Measurements from ENCODE around the gene PARD3.

PARD3 gene

GRCh38 chr10:34206935-34207268, 608.2 kb downstream of the PARD3 start:
- DNase-seq (ENCODE audit: low spot score): no peak

DNA sequence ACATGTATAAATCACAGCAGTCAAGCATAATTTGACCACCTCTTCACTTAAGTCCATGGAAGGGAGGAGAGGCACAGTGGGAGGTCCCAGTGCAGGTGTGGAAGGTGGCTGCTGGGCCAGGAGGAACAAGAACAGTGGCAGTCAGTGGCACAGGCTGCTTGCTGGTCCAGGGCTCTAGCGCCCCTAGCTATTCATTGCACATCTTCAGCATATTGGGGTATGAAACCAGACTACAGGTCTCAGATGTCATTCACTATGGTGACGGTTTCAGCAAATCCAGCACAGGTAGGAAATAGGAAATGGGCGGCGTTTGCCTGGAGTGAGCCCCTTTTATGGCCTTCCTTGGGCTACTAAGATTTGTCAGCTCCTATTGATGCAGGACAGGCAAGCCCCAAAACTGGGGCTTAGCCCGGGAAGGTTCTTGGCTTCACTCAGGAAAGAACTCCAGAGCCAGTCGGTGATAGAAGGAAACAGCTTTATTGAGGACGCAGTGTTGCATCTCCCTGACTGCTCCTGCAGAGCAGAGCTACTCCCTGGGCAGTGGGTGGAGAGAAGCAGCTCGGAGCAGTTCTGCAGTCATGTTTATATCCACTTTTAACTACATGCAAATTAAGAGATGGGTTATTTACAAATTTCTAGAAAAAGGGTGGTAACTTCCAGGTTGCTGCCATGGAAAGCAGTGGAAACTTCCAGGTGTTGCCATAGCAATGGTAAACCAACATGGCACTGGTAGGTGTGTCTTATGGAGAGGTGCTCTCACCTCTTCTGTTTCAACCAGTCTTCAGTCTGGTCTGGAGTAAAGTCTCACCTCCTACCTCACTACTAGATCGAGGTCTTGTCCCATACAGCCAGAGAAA, 608.8 kb downstream of the PARD3 start:
- no peak for DNase-seq (ENCODE audit: low spot score)

- DNase-seq (ENCODE audit: low spot score): no peak
Observed at GRCh38 chr10:34205452-34205851, 609.6 kb downstream of the PARD3 start.

DNA sequence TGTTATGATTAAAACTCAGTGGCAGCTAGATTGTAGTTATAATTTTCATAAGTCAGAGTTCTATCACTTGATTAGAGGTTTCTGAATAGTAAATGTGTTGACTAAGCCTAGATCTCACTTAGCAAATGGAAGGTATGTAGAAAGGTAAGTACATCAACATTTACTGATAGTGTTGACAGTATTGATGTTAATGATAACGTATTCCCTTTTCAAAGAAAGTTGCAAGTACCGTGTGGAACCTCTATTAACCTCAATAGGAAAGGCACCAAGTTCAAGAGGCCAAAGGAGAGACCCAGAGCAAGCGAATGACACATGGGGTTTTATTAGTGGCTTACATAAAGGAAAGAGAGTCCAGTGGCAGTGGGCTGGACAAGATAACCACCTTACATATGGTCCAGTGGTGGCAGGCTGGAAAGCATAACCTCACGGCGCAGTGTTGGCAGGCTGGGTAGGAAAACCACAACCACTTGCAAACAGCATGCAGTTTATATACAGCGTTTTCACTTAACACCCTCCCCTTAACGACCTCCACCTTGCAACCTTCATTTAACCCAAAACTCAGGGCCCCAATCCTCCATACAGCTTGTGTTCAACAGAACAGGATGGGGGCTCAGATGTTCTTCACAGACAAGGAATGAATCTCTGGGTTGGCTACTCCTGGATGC, 611.0 kb downstream of the PARD3 start:
- no peak for DNase-seq (ENCODE audit: low spot score)

DNA sequence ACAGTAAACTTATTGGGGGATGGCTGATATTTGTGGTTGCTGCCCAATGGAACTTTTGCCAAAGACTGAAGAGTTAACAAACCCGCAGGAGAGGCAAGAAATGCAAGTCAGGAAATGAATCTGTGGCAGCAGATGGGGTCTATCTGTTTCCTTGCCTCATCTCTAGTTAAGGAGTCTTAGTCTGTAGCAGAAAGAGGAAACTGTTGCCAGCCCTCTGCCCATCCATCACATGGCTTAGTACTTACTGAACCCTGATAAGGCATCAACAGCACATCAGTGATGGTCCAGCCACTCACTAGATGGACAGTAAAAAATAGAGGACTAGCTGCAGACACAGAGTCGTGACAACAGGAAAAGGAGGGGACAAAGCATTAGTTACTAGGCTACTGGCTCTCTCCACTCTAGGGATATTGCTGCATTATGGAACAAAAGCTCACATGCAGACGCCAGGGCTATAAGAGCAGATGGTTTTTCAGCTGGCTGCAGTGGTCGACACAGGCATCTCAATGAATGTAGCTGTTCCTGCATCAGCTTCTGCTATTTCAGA, 614.7 kb downstream of the PARD3 start:
- DNase-seq (ENCODE audit: low spot score): no peak

DNA sequence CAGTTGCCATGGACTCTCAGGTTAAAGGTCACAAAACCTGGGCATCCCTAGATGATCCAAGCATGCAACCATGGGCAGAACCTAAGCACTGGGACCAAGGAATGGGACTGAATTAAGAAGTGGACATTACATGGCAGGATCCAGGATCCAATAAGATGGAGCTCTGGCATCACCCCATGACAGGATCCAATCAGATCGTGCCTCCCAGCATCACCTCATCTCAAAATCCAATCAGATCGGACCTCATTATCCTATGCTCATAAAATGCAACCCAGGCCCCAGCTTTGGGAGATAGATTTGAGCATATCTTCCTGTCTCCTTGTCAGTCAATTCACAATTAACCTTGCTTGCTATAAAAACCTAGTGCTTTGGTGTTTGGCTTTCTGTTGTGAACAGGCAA, 616.1 kb downstream of the PARD3 start:
- DNase-seq (ENCODE audit: low spot score): no peak

DNA sequence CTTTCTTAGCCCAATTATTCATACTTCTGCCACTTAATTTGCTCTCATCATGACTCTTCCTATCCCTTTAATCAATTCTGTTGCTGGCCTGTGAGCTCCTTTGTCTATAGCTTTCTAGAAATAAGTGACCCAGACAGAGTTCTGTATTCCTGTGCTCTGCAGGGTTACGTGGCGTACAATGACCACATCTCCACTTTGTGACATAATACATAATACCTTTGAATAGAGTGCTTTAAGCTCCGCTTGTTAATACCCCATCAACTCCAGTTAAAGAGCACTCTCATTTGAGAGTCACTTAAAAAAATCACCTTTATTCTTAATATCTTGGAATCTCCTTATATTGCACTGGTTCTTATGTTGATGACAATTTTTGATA, 619.0 kb downstream of the PARD3 start:
- no peak for DNase-seq (ENCODE audit: low spot score)

GRCh38 chr10:34195364-34196057, 619.6 kb downstream of the PARD3 start:
- DNase-seq (ENCODE audit: low spot score): no peak

DNA sequence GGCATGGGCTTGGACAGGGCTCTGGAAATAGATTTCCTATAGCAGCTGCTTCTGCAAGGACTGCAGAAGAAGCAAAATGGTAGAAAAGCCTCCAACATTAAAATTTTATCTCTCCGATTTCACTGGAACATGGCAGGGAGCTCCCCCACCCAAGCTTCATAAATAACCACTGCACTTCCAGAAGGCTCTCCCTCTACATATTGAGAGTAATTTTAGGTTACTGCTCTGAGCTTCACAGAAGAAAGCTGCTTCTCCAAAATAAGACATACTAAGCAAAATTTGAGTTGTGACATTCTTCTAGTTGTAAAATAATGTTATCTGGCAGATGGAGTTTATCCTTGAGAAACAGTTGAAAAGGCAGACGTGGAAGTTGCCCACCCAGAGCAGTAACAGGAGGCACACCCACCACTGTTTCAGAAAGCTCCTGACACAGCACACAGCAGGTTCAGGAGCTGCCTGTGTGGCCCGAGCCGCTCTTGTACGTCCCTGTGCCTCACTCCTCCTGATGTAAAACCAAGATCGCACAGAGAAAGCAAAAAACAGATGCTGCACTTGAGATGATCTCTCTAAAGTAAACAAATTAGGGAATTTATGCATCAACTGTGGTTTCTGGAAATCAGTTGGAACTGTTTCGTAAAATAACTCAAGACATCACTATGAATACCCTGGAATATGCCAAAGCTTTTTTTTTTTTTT, 621.0 kb downstream of the PARD3 start:
- DNase-seq (ENCODE audit: low spot score): no peak

DNA sequence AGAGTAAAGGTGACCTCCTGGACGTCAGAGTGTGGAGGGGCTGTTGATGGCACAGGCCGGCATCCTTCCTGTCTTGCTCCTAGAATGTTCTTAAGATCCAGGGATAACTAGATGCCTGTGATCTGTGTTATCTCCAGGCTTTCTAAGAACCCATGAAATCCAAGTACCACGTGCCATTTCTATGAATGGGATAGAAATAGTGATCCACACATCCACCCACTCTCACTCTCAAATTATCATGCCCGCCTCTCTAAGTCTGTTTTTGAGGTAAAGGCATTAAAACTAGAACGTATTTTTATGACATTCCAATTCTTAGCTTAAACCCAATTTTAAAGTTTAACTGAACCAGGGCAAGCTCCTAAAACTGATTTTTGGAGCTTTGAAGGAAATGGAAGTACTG, 622.5 kb downstream of the PARD3 start:
- no peak for DNase-seq (ENCODE audit: low spot score)

GRCh38 chr10:34191406-34191805, 623.7 kb downstream of the PARD3 start:
- no peak for DNase-seq (ENCODE audit: low spot score)

DNA sequence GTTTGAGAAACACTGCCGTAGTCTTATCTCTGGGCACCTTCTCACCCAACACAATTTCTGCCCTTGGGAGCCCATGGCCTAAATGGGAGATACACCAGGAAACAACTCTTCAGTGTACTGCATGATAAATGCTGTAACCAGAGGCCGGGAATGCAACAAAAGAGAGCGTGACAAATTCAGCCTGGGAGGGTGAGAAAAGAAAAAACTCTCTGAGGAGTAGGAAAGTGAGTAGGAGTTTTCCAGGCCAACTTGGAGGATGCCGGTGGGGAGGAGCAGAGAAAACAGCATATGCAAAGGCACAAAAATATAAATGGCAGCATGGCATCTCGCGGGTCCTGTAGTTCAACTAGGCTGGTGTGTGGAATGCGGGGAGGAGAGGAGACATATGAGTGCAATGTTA, 624.5 kb downstream of the PARD3 start:
- no peak for DNase-seq (ENCODE audit: low spot score)

GRCh38 chr10:34189830-34190229, 625.3 kb downstream of the PARD3 start:
- no peak for DNase-seq (ENCODE audit: low spot score)

DNA sequence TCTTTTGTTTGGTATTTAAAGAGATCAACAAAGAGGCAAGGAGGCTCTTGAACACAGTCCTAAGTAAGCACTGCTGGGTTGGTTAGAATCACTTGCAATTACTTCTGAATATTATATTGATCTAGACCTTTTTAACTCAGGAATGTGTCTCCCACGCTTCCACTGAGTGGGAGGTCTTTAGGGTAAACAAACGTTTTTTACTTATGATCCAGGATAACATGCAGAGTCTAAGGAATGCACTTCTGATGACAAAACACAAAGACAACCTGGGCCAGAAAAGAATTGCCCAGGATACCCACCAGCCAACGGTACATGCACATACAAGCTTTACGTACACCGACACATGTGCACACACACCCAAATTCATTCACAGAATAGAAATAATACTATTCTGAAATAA, 626.9 kb downstream of the PARD3 start:
- DNase-seq (ENCODE audit: low spot score): no peak

DNA sequence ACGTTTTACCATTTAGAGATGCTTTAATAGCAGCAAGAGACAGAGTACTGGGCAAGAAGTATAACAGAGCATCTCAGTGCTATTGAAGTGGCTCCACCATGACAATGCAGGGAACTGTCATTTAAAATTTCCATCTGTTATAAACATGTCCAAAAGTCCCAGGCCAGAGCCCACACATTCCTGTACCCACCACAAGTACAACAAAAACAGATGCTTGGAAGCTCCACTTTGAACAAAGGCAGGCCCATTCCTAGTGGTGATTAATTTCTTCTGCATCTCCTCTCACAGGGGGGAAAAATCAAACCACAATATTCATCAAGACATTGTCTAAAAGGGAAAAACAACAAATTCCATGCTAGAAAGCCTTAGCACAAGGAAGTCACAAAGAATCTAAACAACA, 627.9 kb downstream of the PARD3 start:
- no peak for DNase-seq (ENCODE audit: low spot score)

- DNase-seq (ENCODE audit: low spot score): no peak
Observed at GRCh38 chr10:34186745-34187144, 628.4 kb downstream of the PARD3 start.

DNA sequence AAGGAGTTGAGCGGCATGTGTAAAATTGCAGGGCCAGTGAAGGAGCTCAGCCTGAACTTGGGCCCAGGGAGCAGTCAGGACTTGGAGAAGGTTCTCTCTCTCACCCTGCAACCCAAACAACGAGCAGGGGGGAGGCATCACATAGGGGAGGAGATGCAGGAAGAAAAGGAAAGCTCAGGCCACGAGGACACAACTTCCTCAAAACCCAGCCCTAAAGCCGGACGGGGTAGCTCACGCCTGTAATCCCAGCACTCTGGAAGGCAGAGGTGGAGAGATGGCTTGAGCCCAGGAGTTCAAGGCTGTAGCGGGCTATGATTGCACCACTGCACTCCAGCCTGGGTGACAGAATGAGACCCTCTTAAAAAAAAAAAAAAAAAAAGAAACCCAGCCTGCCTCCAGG, 629.1 kb downstream of the PARD3 start:
- DNase-seq (ENCODE audit: low spot score): no peak

- no peak for DNase-seq (ENCODE audit: low spot score)
Observed at GRCh38 chr10:34184939-34185386, 630.1 kb downstream of the PARD3 start.

DNA sequence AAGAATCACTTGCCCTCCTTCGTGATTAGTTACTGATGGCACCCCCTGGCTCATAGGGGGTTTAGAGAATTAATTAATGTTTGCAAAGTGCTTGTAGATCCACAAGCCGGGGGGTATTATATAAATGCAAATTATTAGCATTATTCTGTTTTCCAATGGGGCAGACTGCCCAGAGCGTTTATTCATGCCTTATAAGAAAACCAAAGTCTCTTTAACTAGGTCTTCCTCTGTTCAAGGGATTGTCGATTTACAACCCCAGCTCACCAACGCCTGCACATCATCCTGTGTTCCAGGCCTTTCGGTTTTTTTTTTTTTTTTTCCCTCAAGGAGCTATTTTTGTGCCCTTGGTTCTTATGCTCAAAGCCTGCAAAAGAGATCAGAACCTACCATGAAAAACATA, 630.7 kb downstream of the PARD3 start:
- DNase-seq (ENCODE audit: low spot score): peak; percentile 16

- DNase-seq (ENCODE audit: low spot score): no peak
Observed at GRCh38 chr10:34183016-34183796, 631.9 kb downstream of the PARD3 start.

DNA sequence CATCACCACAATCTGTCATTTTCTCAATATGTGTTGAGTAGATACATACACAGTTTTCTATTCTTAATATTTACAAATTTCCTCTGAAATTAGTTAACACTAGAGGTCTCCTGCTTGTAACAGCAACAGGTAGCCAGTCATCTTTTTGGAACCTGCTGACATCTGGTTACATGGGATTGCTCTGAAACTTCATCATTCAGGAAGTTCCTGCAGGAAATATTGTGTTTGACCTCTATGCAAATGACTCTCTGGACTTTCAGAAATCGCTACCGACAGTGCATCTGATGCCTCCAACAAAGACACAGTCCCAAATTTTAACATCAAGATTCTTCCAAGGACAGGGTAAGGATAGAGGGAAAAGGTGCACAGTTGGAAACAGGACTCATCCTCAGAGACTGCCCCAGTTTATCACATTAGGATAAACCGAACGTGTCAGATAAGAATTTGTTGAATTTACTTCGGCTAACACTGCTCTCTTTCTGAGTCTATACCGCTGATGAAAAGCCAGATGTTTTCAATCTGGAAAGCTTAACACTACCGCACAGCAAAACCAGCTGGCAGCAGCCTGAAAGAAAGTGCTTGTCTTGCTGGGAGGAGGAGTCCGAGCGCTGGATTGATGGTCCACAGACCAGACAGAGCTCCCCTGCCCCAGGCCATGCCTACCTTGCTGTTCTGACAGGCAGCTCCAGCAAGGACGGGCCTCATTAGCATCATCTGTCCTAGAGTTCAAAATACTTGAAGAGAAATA, 633.4 kb downstream of the PARD3 start:
- DNase-seq (ENCODE audit: low spot score): no peak

Data from globus pallidus (tissue), 1 donor.